GM21529 (cell line): ENCODE data around the gene DENND2D.

Experiments used
- ATAC-seq: cut with Tn5 transposase; IDR thresholded peaks from one replicate; pipeline ENCODE4 v1.9.1; 2021; ENCODE audit not compliant: unreplicated experiment

The DENND2D gene

GRCh38 chr1:111199881-111200801 lies at the start of gene DENND2D:
Gene DENND2D (minus strand): TSS chr1:111200646. CDS start chr1:111200459, 187 bp downstream.
- ATAC-seq = no peak

GRCh38 chr1:111249960-111250359 lies 49.5 kb upstream of the DENND2D start:
- ATAC-seq = no peak

- ATAC-seq = no peak
These were observed 46.8 kb upstream of the DENND2D start for GRCh38 chr1:111247125-111247838.

- ATAC-seq = no peak
These were observed 42.5 kb upstream of the DENND2D start for GRCh38 chr1:111242805-111243523.

GRCh38 chr1:111241797-111242196 lies 41.4 kb upstream of the DENND2D start:
- ATAC-seq = no peak

- ATAC-seq = no peak
These were observed 37.8 kb upstream of the DENND2D start for GRCh38 chr1:111238056-111238795.

- no peak for ATAC-seq
These were observed 36.4 kb upstream of the DENND2D start for GRCh38 chr1:111236806-111237205.

- ATAC-seq = no peak
These were observed 35.9 kb upstream of the DENND2D start for GRCh38 chr1:111236379-111236778.

GRCh38 chr1:111234866-111235265 lies 34.4 kb upstream of the DENND2D start:
- no peak for ATAC-seq

GRCh38 chr1:111234258-111234657 lies 33.8 kb upstream of the DENND2D start:
- ATAC-seq = no peak

GRCh38 chr1:111232134-111232533 lies 31.7 kb upstream of the DENND2D start:
- no peak for ATAC-seq

GRCh38 chr1:111228748-111229126 lies 28.3 kb upstream of the DENND2D start:
- ATAC-seq = no peak

- ATAC-seq = no peak
These were observed 27.7 kb upstream of the DENND2D start for GRCh38 chr1:111227851-111228747.

GRCh38 chr1:111227434-111227833 lies 27.0 kb upstream of the DENND2D start, which contains the start of gene CHI3L2:
Gene CHI3L2 (plus strand): TSS chr1:111227713. CDS start chr1:111227730, 17 bp downstream.
- ATAC-seq = no peak

GRCh38 chr1:111225717-111226400 lies 25.4 kb upstream of the DENND2D start:
- ATAC-seq = no peak

- ATAC-seq = no peak
These were observed 24.6 kb upstream of the DENND2D start for GRCh38 chr1:111225091-111225490.

GRCh38 chr1:111223126-111223685 lies 22.8 kb upstream of the DENND2D start:
- no peak for ATAC-seq

- peak; percentile 2 for ATAC-seq
These were observed 22.1 kb upstream of the DENND2D start for GRCh38 chr1:111222308-111223125.
